Hepatic stellate cell (primary cell): ENCODE measurements around the gene ANO2.
"Not testable (repeated sequence)": the region's sequence is repeated elsewhere in the genome, so short reads cannot be mapped to it uniquely, and the experiment has no call there.

ENCODE experiments used
- DNase-seq: peaks from one replicate; pipeline ENCODE4 v3.0.0; 2011; ENCODE audit warnings: low spot score

ANO2 gene

DNA sequence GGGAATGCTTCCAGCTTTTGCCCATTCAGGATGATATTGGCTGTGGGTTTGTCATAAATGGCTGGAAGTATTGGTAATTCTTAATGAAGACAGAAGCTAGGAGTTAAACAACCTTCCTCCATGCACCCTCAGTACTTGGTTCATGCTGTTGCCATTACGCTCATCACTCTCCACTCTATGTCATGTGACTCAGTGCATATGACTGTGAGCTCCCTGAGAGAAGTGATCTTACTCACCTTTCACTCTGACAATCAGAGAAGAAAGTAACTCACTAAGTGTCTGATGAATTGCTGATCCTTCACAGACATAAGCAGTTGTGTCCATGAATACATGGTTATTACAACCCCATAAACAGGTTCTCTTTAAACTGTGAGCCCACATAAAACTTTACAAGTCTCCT is 275.4 kb downstream of the ANO2 start:
- not testable (repeated sequence) for DNase-seq

DNA sequence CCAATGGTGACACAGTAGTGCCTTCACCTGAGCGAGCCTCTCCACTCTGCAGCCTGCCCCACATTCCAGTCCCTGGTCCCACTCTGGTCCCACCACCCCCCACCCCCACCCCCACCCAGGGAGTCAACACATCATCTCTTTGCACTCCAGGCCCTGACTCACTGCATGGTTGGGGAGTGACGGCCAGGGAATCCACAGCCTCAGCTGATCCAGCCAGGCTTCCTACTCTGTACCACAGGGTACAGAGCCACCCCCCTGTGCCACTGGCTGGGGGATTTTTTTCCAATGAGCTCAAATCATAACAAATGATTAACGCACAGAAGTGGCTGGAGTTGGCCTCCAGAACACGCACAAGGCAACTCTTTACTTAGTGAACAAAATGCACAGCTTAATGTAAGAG is 279.4 kb downstream of the ANO2 start:
- peak; percentile 26 for DNase-seq

DNA sequence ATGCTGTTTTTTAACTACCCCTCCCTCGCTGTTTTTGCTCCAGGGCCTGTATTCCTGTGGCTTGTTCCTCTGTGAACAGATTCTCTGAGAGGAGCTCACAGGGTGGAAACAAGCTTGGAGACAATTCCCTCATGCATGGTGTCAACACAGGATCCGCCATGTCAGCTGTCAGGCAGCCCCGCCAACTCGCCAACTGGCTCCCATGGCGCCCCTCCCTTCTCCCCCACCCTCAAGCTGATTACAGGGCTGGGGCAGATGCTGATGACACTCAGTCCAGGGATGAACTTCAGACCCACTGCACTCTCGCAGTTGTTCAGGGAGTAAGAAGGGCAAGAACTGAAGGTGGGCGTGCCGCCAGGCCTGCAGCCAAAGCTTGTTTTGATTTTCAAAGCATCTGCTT is 283.2 kb downstream of the ANO2 start:
- DNase-seq = no peak

DNA sequence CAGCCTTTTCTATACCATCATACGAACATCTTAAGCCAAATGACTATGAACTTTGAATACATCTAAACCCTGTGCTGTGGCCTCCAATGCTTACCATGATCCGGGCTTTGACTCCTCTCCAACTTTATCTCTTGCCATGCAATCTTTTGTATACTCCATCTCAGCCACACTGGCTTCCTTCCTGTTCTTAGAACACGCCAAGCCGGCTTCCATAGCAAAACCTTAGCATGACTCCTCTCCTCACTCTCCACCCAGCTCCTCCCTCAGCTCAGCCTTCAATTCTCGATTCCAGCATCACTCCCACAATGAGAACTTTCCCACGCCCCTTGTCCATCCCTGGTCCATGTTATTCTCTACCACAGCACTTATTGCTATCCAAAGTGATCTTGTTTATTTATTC is 284.8 kb downstream of the ANO2 start:
- no peak for DNase-seq

DNA sequence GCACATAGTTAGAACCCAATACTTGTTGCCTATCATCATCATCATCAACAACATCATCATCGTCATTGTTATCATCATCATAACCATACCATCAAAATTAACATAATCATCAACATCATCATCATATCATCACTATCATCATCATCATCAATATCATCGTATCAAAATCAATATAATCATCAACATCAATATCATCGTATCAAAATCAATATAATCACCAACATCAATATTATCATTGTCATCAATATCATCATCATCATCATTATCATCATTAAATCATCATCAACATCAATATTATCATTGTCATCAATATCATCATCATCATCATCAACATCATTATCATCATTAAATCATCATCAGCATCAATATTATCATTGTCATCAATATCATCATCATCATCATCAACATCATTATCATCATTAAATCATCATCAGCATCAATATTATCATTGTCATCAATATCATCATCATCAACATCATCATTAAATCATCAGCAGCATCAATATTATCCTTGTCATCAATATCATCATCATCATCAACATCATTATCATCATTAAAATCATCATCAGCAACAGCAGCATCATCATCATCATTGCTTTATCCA is 286.6 kb downstream of the ANO2 start:
- DNase-seq = not testable (repeated sequence)

DNA sequence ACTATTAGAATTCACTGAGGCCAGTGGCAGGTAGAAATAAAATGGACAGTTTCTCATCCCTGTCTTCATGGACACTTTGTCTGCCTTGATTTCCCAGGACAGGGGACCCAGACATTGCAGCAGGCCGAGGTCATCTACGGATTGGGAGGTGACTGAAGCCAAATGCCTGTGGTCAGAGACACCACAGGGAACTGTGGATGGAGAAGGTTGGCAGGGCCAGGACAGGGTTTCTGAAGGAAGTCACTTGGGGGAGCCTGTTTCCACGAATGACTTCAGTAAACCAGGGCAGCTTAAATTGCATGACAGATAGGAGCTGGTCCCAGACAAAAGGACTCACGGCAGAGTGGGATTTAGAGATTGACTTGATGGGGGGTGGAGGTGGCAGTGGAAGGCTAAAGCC is 288.2 kb downstream of the ANO2 start:
- no peak for DNase-seq

DNA sequence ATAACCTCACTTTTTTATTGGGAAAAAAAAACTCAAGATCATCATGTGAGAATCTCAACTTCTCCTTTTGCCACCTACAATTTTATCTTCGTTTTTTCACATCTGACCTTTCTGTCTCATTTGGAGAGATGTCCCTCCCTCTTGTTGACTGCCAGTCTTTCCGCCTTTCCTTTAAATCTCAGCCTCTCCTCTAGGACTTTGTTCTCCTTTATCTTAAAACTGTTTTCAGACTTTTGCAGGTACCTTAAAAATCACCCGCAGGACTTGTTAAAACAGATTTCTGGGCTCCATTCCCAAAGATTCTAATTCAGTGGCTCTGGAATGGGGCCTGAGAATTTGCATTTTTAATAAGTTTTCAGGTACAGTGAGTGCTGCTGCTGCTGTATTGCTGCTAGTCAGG is 289.9 kb downstream of the ANO2 start:
- no peak for DNase-seq

DNA sequence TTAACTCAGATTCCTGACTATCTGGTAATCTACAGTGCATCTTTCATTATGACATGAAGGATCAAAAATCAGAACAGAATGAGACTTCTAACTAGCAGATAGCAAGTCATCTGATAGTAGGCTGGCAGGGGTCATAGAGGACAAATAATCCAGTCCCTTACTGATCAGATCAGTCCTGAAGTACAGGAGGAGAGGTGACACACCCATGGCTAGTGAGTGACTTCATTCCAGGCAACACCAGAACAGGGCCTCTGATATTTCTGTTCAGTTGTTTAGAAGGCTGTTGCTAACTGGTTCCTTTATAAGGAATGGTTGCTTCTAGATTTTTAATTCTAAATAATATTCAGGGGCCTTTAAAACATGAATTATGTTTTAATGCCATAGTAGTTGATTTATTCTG is 291.0 kb downstream of the ANO2 start:
- DNase-seq = no peak

DNA sequence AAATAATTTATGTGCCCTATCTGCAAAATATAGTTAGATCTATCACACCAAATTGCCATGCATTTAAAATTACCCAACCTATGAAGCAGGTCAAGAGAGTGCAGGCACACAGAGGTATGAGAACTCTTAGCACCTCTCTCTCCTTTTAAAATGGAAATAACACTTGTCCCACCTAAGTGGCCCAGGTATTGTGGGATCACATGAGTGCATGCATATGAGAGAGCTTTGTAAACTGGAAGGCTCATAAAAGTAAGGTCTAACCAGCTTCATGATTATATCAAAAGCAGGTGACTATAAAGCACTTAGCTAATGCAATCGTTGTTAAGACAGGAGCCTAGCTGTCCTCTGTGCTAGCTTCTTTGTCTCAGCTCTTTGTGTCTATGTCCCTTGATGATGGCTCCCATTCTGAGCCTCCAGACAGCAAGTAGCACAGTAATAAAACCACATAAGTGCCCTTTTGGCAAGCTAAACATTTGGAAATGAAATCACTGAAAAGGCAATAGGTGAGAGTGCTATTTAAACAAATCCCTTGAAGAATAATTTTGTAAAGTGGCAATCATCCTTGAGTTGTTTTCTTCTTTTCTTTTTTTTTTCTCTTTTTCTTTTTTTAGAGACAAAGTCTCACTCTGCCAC is 294.1 kb downstream of the ANO2 start:
- no peak for DNase-seq

DNA sequence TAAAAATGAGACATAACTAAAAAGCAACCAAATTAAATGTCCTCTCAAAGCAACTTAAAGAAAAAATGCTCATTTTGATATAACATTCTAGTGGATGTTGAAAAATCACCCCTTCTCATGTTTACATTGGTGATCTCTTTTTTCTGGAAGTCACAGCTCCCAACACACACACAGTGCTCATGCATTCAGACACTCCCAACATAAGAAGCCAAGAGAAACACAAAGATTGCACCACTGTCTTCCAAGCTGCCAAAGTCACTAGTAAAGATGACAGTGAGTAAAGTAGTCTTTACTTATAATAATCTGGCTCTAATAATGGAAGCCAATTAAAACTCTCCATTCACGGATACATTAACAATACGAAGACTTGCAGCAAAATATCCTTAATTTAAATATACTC is 294.8 kb downstream of the ANO2 start:
- DNase-seq = no peak

DNA sequence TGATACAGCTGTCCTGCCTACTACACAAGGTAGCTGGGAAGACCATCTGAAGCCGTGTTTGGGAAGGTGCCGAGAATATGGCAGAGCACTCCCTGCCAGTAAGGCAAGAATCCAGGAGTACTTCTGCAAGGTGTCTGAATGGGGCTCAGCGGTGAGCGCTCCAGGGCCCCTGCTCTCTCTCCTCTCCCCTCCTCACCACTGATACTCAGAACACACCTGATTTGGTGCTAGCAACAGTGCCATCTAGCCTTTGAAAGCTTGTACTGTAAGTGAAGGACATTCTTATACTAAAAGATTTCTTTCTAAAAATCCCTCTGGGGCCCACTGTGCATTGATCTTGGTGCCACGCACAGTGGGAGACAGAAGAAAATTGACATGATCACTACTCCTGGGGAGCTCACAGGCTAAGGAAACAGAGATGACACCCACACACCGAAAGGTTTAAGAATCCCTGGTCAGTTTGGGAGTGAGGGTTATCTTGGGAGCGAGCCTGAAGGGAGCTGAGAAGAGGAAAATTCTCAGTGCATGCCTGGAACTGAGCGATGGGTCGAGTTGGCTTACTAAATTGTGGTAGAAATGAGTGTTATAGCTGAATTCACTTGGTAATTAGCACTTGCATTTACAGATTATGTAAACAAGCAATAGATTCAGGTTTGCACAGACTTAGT is 296.2 kb downstream of the ANO2 start:
- DNase-seq = peak; percentile 9

DNA sequence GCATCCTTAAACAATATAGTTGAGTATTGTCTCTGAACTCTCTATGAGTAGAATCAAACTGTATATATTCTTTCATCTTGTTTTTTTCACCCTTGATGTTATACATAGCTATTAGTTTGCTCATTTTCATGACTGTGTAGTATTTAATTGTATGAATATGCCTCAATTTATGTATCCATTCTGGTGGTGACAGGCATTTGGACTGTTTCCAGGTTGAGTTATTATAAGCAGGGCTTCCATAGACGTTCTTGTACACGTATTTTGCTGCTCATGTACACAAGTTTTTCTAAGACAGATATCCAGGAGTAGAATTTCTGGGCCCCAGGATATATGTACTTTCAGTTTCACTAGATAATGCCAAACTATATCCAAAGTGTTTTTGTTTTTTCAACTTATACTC is 301.8 kb downstream of the ANO2 start:
- DNase-seq = no peak

DNA sequence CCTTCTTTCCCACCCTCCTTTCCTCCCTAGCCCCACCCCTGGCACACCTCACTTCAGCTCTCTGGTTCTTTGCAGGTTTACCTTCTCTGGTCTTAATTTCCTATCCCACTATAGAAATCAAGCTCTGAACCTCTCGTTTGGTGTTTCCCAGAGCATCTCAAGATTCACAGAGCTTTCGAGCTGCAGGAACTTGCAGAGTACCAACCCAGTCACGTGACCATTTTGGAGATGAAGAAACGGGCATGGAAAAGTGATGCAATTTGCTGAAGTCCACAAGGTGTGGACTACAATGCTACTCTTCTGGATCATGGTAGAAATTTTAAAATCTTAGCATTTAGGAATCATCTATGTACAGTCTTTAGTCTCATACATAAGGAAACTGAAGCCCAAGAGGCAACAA is 307.4 kb downstream of the ANO2 start:
- DNase-seq = no peak

DNA sequence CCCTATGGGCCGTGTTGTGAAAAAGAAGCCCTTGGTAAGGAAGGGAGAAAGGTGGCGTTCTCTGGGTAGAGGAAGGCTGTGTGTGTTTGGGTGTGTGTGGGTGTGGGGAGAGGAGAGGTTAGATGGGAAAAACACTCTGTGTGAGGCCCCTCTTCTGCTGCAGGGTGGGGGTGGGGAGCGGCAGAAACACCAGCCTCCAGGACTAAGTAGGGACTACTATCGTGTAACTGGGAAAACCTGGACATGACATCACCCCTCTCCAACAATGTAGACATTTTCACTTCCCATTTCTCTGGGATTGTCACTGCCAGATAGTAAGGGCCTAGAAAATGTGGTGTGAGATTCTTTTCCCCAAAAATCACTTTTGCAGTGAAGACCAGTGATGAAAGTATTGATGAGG is 308.2 kb downstream of the ANO2 start:
- DNase-seq = no peak

DNA sequence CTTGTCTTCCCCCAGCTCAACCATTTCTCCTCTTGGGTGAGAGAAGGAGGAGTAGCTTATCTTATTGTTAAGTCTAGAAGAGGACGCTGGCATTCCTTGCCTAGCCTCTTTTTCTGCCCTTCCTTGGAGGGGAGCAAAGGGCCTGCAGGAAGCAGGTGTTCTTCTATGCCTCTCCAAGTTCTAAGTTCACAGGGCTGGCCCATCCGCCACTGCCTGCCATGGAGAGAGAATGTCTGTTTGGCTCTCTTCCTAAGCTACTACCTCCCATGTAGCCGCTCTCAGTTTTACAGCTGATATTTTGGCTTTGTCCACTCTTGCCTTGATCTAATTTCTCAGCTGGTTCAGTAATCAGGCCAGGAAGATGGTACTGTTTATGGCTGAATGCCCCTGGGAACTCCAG is 312.0 kb downstream of the ANO2 start:
- DNase-seq = no peak

DNA sequence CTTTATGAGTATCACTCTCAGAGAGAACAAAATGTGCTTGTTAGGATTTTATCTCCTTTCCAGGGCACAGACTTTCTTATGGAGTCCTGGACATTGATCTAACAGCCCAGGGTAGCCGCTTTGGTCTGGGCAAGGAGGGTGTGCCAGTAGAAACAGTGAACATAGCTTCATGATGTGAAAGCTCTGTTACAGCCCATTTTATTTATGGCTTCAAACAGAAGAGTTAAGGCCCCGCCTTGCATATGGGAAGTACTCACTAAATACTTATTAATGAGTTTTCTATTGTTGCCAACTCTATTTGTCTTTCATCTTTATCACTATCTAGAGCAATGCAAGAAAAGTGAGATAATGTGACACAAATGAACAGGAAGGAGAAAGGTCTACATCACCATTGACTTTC is 312.6 kb downstream of the ANO2 start:
- no peak for DNase-seq

DNA sequence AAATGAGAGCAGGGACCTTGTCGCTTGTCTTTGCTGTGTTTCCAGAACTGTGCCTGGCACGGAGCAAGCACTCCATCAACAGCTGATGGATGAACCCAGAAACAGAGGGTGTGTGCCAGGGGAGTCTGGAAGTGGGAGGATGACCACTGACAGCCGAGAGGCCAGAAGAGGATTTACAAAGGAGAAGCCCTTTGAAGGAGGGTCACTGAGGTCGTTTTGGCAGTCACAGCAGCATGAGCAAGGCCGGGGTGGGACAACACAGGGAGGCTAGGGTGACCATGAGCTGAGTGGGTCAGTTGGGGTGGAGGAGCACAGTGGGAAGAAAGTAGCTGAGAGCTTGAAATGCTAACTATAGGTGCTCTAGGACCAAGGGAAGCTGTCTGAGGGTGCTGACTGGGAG is 313.6 kb downstream of the ANO2 start:
- DNase-seq = no peak

DNA sequence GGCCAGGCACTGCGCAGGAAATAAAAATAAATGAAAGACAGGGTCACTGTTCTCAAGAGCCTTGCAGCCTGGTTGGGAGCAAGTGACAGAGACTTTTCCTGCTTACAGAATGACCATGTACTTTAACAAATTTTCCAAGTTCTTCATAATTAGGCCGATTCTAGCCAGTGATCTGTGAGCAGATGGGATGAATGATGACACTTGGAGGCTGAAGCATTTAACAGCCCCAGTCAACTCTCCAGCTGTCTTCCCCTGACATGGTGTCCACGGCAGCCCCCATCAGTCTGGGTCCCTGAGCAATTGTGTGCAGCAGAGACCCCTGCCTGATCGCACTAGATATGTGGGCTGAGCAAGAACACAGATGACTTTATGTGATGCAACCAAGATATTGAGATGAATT is 314.3 kb downstream of the ANO2 start:
- DNase-seq = no peak

DNA sequence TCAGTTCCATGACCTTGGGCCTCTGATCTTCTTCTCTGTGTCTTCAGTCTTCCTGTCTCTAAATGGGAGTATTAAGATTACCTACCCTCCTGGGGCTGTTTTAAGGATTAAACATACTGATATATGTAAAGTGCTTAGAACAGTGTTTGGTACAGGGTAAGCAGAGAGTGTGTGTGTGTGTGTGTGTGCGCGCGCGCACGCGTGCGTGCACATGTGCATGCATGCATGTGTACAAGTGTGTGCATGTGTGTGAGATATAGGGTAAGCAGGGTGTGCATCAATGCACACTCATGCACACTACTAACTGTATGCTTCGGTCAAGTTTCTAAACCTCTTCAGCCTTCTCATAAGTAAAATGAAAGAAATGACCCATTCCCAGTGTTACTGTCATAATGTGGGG is 316.6 kb downstream of the ANO2 start:
- DNase-seq = no peak

DNA sequence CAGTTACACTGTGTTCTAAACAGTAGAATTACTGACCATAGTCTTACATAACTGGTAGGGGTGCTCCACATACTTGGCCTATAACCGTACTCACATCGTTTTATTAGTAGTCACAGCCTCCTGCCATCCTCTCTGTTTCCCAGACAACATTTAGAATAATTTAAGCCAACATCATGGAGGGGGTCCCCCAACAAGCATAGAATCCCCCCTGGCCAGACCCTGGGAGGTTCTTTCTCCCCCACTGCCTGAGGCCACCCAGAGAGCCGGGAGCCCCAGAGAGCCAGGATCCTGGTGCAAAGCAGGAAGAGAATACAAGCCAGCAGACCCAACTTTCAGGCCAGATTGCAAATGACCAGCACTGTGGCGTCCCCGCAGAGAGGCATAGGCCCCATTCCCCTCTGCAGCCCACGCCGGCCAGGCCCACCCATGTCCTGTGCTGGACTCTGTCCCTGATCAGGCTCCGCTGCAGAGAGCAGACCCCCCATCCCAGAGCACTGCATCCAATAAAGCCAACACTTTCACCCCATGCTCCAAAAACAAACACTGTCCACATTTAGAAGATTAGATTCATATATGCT is 317.9 kb downstream of the ANO2 start:
- DNase-seq = no peak

DNA sequence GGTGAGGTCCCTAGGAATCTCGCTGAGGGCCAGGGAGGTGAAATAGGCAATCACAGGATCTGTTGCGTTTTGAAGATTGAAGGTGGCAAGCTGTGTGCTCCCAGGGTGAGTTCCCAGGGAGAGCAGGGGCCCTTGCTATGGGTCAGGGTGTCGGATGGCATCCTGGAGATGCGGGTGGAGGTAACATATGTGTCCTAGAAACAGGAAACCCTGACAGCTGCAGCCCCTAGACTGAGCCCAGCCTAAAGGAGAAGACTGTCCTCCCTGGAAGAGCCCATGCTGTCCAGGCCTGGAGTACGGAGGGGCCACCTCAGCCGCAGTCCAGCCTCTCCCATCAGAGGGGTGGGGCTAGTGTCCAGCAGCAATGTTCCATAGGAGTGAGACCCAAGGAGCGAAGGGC is 318.9 kb downstream of the ANO2 start:
- no peak for DNase-seq

DNA sequence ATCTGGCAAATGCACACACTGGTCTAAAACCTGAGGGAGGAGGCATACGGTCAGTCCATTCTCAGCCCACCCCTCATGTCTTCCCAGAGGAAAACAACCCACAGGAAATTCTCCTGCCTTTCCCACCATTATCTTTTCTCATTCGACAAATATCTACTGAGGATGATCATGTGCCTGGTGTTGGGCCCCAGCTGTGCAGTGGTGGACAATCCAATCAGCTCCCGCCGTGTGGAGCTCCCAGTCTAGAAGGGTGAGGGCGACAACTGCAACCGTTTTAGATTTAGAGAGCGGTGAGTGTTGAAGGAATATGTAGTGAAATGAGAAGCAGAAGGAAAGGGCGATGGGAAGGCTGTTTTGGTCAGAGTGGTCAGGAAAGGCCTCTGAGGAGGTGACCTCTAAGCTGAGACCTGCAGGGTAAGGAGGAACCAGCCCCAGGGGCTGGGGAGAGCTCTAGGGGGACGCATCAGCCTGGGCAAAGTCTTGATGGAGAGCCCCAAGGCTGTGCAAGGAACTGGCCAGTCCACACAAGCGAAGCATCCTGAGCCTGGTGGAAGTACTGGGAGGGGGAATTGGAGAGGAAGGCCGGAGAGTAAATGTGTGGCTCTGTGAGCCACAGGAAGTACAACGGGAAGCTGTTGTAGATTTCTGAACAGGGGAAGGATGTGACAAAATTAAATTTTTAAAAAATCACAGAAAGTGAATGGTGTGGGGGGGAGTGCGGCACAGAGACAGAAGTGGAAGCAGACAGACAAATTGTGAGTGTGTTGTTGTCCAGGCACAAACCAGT is 320.4 kb downstream of the ANO2 start:
- DNase-seq = no peak

DNA sequence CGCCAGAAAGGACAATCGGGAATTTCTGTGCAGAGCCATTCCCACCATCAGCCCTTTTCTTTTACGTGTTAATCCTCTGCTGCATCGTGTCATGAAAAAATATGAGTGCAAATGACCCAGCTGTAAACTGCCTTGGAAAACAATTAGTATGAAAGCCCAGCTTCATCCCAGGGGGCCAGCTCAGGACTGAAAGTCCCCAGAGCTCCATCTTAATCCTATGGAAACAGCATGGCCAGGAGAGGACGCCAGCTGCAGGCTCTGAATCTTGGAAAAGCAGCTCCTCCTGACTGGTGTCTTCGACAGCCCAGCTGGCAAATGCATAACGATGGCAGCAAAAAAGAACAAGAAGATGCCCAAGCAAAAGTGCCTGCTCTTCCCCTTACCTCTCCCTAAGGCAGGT is 321.6 kb downstream of the ANO2 start:
- no peak for DNase-seq
